Kidney epithelial cell (primary cell): ENCODE results near the gene ABLIM1. TPM values are rescaled to one million over a fixed set of nuclear protein-coding genes. Genes with fewer than 3 reads are reported as not detected.

Source experiments
- DNase-seq: peaks from one replicate; pipeline ENCODE4 v3.0.0-alpha.2; 2010; ENCODE audit warnings: low read depth
- H3K27me3 ChIP-seq: 2 replicates; pipeline ENCODE4 v1.6.0; 2011; ENCODE audit warnings: low read length; ENCODE audit not compliant: control insufficient read depth, insufficient read depth
- H3K36me3 ChIP-seq: 2 replicates; pipeline ENCODE4 v1.5.1; 2011; ENCODE audit warnings: low read length; ENCODE audit not compliant: control insufficient read depth, insufficient read depth
- H3K4me3 ChIP-seq: 2 replicates; pipeline ENCODE4 v1.5.1; 2011; ENCODE audit warnings: low read depth, mild to moderate bottlenecking, control low read depth, low read length
- CTCF ChIP-seq: IDR thresholded peaks from 2 replicates; pipeline ENCODE4 v1.5.1; 2011; ENCODE audit warnings: mild to moderate bottlenecking, moderate library complexity, low read length, control low read depth, inconsistent platforms; ENCODE audit not compliant: insufficient read depth, poor library complexity, severe bottlenecking
- total RNA-seq: library from RNA; depleted of rRNA; stranded (reverse); fragments of >200 nt; gene quantifications from 2 replicates; pipeline ENCODE4 v1.2.3, GENCODE V29; 2015

The ABLIM1 gene
- total RNA-seq, 1 donor from 2014 or later, result 41.9 TPM

GRCh38 chr10:114590993-114591392 lies 67.1 kb downstream of the ABLIM1 start:
- TF ChIP-seq CTCF, result no peak
- DNase-seq, result no peak
- no peak overlapping the region for H3K4me3 ChIP-seq
- H3K27me3 ChIP-seq, result no peaks in the 10 kb centered on the region
- no peaks in the 10 kb centered on the region for H3K36me3 ChIP-seq

- Histone ChIP-seq H3K4me3 (no peak overlapping the region), H3K36me3 (no peaks in the 10 kb centered on the region), H3K27me3 (no peaks in the 10 kb centered on the region)
- no peak for TF ChIP-seq CTCF
- DNase-seq, result no peak
These were observed 73.7 kb downstream of the ABLIM1 start for GRCh38 chr10:114584419-114584818.

- no peaks in the 10 kb centered on the region for H3K27me3 ChIP-seq
- no peak for DNase-seq
- no peak for TF ChIP-seq CTCF
These were observed 77.0 kb downstream of the ABLIM1 start for GRCh38 chr10:114581071-114581470.

GRCh38 chr10:114577133-114577532 lies 80.9 kb downstream of the ABLIM1 start:
- no peak for TF ChIP-seq CTCF
- H3K36me3 ChIP-seq, result peaks cover 1% of the 10 kb centered on the region
- no peak overlapping the region for H3K4me3 ChIP-seq
- DNase-seq, result peak; percentile 56
- no peaks in the 10 kb centered on the region for H3K27me3 ChIP-seq

More at GRCh38 chr10:114581071-114581470, 77.0 kb downstream of the ABLIM1 start:
- Histone ChIP-seq H3K4me3 (no peak overlapping the region), H3K36me3 (no peaks in the 10 kb centered on the region)

GRCh38 chr10:114576716-114577115 lies 81.4 kb downstream of the ABLIM1 start:
- no peak for TF ChIP-seq CTCF
- Histone ChIP-seq H3K36me3 (peaks cover 1% of the 10 kb centered on the region), H3K27me3 (no peaks in the 10 kb centered on the region), H3K4me3 (no peak overlapping the region)
- no peak for DNase-seq

- peaks cover 1% of the 10 kb centered on the region for H3K36me3 ChIP-seq
- DNase-seq, result no peak
- no peak overlapping the region for H3K4me3 ChIP-seq
- no peak for TF ChIP-seq CTCF
- H3K27me3 ChIP-seq, result no peaks in the 10 kb centered on the region
These were observed 82.0 kb downstream of the ABLIM1 start for GRCh38 chr10:114576132-114576487.
